SK-N-SH (cell line): ENCODE data around the gene FAM3B. TPM values are rescaled to one million over a fixed set of nuclear protein-coding genes. Genes with fewer than 3 reads are reported as not detected.

Source experiments
- CTCF ChIA-PET: fragments of 300-600, 350-600 bp; formaldehyde crosslinking; extraction: SDS; loops from one replicate; lab custom pipeline; 2021; lab: Yijun Ruan, JAX
- POLR2A ChIA-PET: fragments of 350-600 bp; sonication (Branson Sonifier 250); formaldehyde crosslinking; extraction: SDS; loops from one replicate; lab custom pipeline; 2020; ENCODE audit warnings: antibody characterized with exemption, inconsistent platforms; lab: Yijun Ruan, JAX
- DNase-seq: peaks from one replicate; pipeline ENCODE4 v3.0.0; 2012
- H2AFZ ChIP-seq: fragments of 200-600 bp; sonication (generic); 2 replicates; pipeline ENCODE4 v1.8.1; 2016; ENCODE audit warnings: antibody characterized with exemption, mild to moderate bottlenecking, low read depth
- H3F3A ChIP-seq: fragments of 200-600 bp; sonication (generic); replicated peaks from 2 replicates; pipeline ENCODE3; 2016; ENCODE audit warnings: antibody characterized with exemption, mild to moderate bottlenecking; ENCODE audit not compliant: insufficient read depth
- H3K27ac ChIP-seq, 2 experiments: fragments of 200-500 bp in 1 of 2; fragments of 200-600 bp in 1 of 2; sonication (Bioruptor generic) in 1 of 2; sonication (generic), shearing (Covaris generic) in 1 of 2; 2 replicates each; pipeline versions ENCODE4 v1.5.1 to v1.6.1; 2014 to 2016; ENCODE audit warnings: low read depth in 2 of 2, inconsistent platforms in 1 of 2, low read length in 1 of 2, mild to moderate bottlenecking in 1 of 2, mixed read lengths in 1 of 2
- H3K27me3 ChIP-seq: fragments of 200-600 bp; sonication (generic), shearing (Covaris generic); 2 replicates; pipeline ENCODE4 v1.6.1; 2016; ENCODE audit warnings: mixed run types; ENCODE audit not compliant: insufficient read depth
- H3K36me3 ChIP-seq, 2 experiments: fragments of 200-500 bp in 1 of 2; fragments of 200-600 bp in 1 of 2; sonication (Bioruptor generic) in 1 of 2; sonication (generic) in 1 of 2; replicated peaks in 1 of 2; 2 replicates each; pipeline versions ENCODE3 to v1.5.1; 2014 to 2016; ENCODE audit warnings: low read length in 1 of 2, mild to moderate bottlenecking in 1 of 2; ENCODE audit not compliant: insufficient read depth in 2 of 2, control insufficient read depth in 1 of 2
- H3K4me1 ChIP-seq, 2 experiments: fragments of 200-500 bp in 1 of 2; fragments of 200-600 bp in 1 of 2; sonication (Bioruptor generic) in 1 of 2; sonication (generic), shearing (Covaris generic) in 1 of 2; 2 replicates each; pipeline versions ENCODE4 v1.5.1 to v1.6.1; 2014 to 2016; ENCODE audit warnings: low read depth in 1 of 2, low read length in 1 of 2, mixed run types in 1 of 2; ENCODE audit not compliant: insufficient read depth in 2 of 2, control insufficient read depth in 1 of 2
- H3K4me2 ChIP-seq: fragments of 200-600 bp; sonication (generic), shearing (Covaris generic); 2 replicates; pipeline ENCODE4 v1.6.1; 2017; ENCODE audit warnings: mixed run types
- H3K4me3 ChIP-seq, 2 experiments: fragments of 200-500 bp in 1 of 2; fragments of 200-600 bp in 1 of 2; sonication (Bioruptor generic) in 1 of 2; sonication (generic), shearing (Covaris generic) in 1 of 2; 2 replicates each; pipeline versions ENCODE4 v1.5.1 to v1.8.1; 2014 to 2016; ENCODE audit warnings: low read depth in 2 of 2, inconsistent platforms in 1 of 2, low read length in 1 of 2, mild to moderate bottlenecking in 1 of 2, mixed read lengths in 1 of 2, moderate library complexity in 1 of 2
- H3K79me2 ChIP-seq: fragments of 200-600 bp; sonication (generic); 2 replicates; pipeline ENCODE4 v1.8.1; 2017; ENCODE audit warnings: mild to moderate bottlenecking; ENCODE audit not compliant: insufficient read depth
- H3K9ac ChIP-seq: fragments of 200-600 bp; sonication (generic); 2 replicates; pipeline ENCODE4 v1.6.1; 2017; ENCODE audit warnings: mixed run types
- H3K9me2 ChIP-seq: fragments of 200-600 bp; sonication (generic); 2 replicates; pipeline ENCODE4 v1.6.1; 2017; ENCODE audit warnings: mixed run types
- H3K9me3 ChIP-seq: fragments of 200-600 bp; sonication (generic); 2 replicates; pipeline ENCODE4 v1.6.1; 2017; ENCODE audit warnings: mixed run types, mild to moderate bottlenecking, moderate library complexity
- H4K20me1 ChIP-seq: fragments of 200-600 bp; sonication (generic); 2 replicates; pipeline ENCODE4 v1.6.1; 2017; ENCODE audit warnings: mild to moderate bottlenecking, mixed run types; ENCODE audit not compliant: insufficient read depth
- ELF1 ChIP-seq: IDR thresholded peaks from 2 replicates; pipeline ENCODE4 v1.4.0; 2012
- FOXM1 ChIP-seq: IDR thresholded peaks from 2 replicates; pipeline ENCODE4 v1.4.0; 2012; ENCODE audit warnings: low read depth, mild to moderate bottlenecking
- GATA2 ChIP-seq: sonication (generic); formaldehyde crosslinking; IDR thresholded peaks from 2 replicates; pipeline ENCODE4 v1.5.0; 2020; ENCODE audit warnings: mild to moderate bottlenecking, missing genetic modification reagents
- MXI1 ChIP-seq: IDR thresholded peaks from 2 replicates; pipeline ENCODE4 v1.6.1; 2012; ENCODE audit warnings: mild to moderate bottlenecking, low read depth, low read length, improper control_type of control experiment
- NFIC ChIP-seq: IDR thresholded peaks from 2 replicates; pipeline ENCODE4 v1.4.0; 2012; ENCODE audit warnings: borderline replicate concordance
- NRF1 ChIP-seq: IDR thresholded peaks from 2 replicates; pipeline ENCODE4 v1.6.1; 2012; ENCODE audit warnings: low read depth, mild to moderate bottlenecking, low read length
- PBX3 ChIP-seq: IDR thresholded peaks from 2 replicates; pipeline ENCODE4; 2012
- POLR2AphosphoS5 ChIP-seq: IDR thresholded peaks from 2 replicates; pipeline ENCODE4 v1.6.1; 2012; ENCODE audit warnings: low read depth, low read length
- RAD21 ChIP-seq: IDR thresholded peaks from 2 replicates; pipeline ENCODE4 v1.6.1; 2012; ENCODE audit warnings: mild to moderate bottlenecking, low read length
- RCOR1 ChIP-seq: fragments of 150-350 bp; IDR thresholded peaks from 2 replicates; pipeline ENCODE4 v1.6.1; 2017; ENCODE audit warnings: antibody characterized with exemption, low read length
- RFX5 ChIP-seq: IDR thresholded peaks from 2 replicates; pipeline ENCODE4 v1.6.1; 2012; ENCODE audit warnings: mild to moderate bottlenecking, improper control_type of control experiment, low read length
- RXRA ChIP-seq: IDR thresholded peaks from 2 replicates; pipeline ENCODE4 v1.4.0; 2012; ENCODE audit warnings: low read depth, mild to moderate bottlenecking, borderline replicate concordance
- SMC3 ChIP-seq: IDR thresholded peaks from 2 replicates; pipeline ENCODE4 v1.6.1; 2012; ENCODE audit warnings: low read depth, low read length, improper control_type of control experiment
- TAF1 ChIP-seq: IDR thresholded peaks from 2 replicates; pipeline ENCODE4 v1.6.1; 2012; ENCODE audit warnings: low read depth, mild to moderate bottlenecking, low read length, moderate library complexity, borderline replicate concordance
- TCF12 ChIP-seq: IDR thresholded peaks from 2 replicates; pipeline ENCODE4 v1.4.0; 2012
- WGBS: methylation state at CpG from one replicate; pipeline ENCODE4 v1.1.6; 2017; ENCODE audit warnings: low lambda C conversion rate; 5-methylcytosine and 5-hydroxymethylcytosine counted together
- polyA plus RNA-seq, 3 experiments: library from polyadenylated mRNA; depleted of rRNA; stranded (reverse); fragments of >200 nt; gene quantifications; 2 replicates each; pipeline ENCODE4 v1.2.3, GENCODE V29; 2012

The FAM3B gene
- polyA plus RNA-seq, 1 of the 3 experiments (the other 2 are of a cell fraction), result not detected

DNA sequence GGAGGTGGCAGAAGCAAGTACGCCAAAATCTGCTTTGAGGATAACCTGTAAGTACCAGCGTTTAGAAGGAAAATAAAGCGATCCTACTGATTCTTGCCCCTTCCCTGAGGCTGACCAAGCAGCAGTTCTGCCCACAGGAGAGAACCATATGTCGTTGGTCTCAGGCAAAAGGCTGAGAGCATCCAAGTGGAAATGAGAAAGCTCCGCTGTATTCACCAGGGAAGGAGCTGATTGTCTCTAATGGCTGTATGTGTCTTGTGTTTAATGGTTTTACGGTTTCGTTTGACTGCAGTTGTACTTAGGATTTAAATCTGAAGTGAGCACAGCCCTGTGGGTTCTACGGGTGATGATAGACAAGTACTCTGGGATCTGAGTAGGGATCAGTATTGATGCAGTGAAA lies 21.9 kb downstream of the FAM3B start:
- no peaks in the 10 kb centered on the region for H3K79me2 ChIP-seq
- CTCF ChIA-PET, result no interaction called here
- no peak overlapping the region for H3K27ac ChIP-seq
- no peak for TF ChIP-seq RAD21
- no peak for TF ChIP-seq NRF1
- no peak for TF ChIP-seq MXI1
- no peak for TF ChIP-seq FOXM1
- no peak for TF ChIP-seq POLR2AphosphoS5
- 38% methylated on average over 8 of the region's 8 CpGs for WGBS
- peaks cover 6% of the 10 kb centered on the region; the same call in 1 of the 2 replicates for H3K27me3 ChIP-seq
- no peaks in the 10 kb centered on the region for H3K36me3 ChIP-seq
- no peaks in the 10 kb centered on the region for H3K9me2 ChIP-seq
- H3F3A ChIP-seq, result no peaks in the 10 kb centered on the region
- H4K20me1 ChIP-seq, result no peaks in the 10 kb centered on the region
- no peak overlapping the region for H3K9ac ChIP-seq
- H3K4me3 ChIP-seq, result no peak overlapping the region
- no peaks in the 10 kb centered on the region for H3K9me3 ChIP-seq
- no peak overlapping the region for H3K4me2 ChIP-seq
- no peak overlapping the region for H2AFZ ChIP-seq
- no peak for DNase-seq
- no peaks in the 10 kb centered on the region for H3K4me1 ChIP-seq
- POLR2A ChIA-PET, result no interaction called here

GRCh38 chr21:41342035-41342434 lies 25.4 kb downstream of the FAM3B start:
- Histone ChIP-seq H3K36me3 (no peaks in the 10 kb centered on the region), H3K27ac (no peak overlapping the region), H4K20me1 (no peaks in the 10 kb centered on the region)
- TF ChIP-seq NRF1 (no peak), SMC3 (no peak), FOXM1 (no peak), RXRA (no peak), TAF1 (no peak), POLR2AphosphoS5 (no peak), NFIC (no peak), ELF1 (no peak), TCF12 (no peak), RCOR1 (no peak), RFX5 (no peak), PBX3 (no peak), GATA2 (no peak)
- TF ChIP-seq, all 33 proteins: peak for 0
- H3K4me1 ChIP-seq, result no peaks in the 10 kb centered on the region
- 19% methylated on average over 4 of the region's 4 CpGs for WGBS
- POLR2A ChIA-PET, result no interaction called here
- H3K9ac ChIP-seq, result no peak overlapping the region
- no peaks in the 10 kb centered on the region for H3K9me2 ChIP-seq
- no peaks in the 10 kb centered on the region for H3K79me2 ChIP-seq
- CTCF ChIA-PET, result no interaction called here
- H2AFZ ChIP-seq, result no peak overlapping the region
- H3F3A ChIP-seq, result no peaks in the 10 kb centered on the region
- H3K4me3 ChIP-seq, result no peak overlapping the region
- H3K9me3 ChIP-seq, result no peaks in the 10 kb centered on the region
- no peak overlapping the region for H3K4me2 ChIP-seq
- H3K27me3 ChIP-seq, result peaks cover 6% of the 10 kb centered on the region; the same call in 1 of the 2 replicates
- DNase-seq, result no peak
